ENCODE measurements around the gene EVC2. TPM values are rescaled to one million over a fixed set of nuclear protein-coding genes. Genes with fewer than 3 reads are reported as not detected.

The EVC2 gene
- polyA plus RNA-seq, 3 donors = 0.04 to 0.12 (median 0.08) TPM

GRCh38 chr4:5662555-5662954 is 45.8 kb downstream of the EVC2 start:
- H3K27me3 ChIP-seq (ENCODE audit: control insufficient read depth in 2 of 2, insufficient read depth in 2 of 2, low read length in 2 of 2) = no peaks in the 10 kb centered on the region
- H4K20me1 ChIP-seq (ENCODE audit: insufficient read depth, low read length) = no peaks in the 10 kb centered on the region
- no peak overlapping the region for H3K9ac ChIP-seq (ENCODE audit: insufficient read depth, low read length, poor library complexity, severe bottlenecking)
- H3K4me3 ChIP-seq (replicated peaks in 1 of 3; ENCODE audit: low read depth in 2 of 3, low read length in 3 of 3) = no peak overlapping the region
- H3K79me2 ChIP-seq (ENCODE audit: insufficient read depth, low read length) = no peaks in the 10 kb centered on the region
- intact Hi-C loops (cut with micrococcal nuclease) = no loop called here
- no peaks in the 10 kb centered on the region for H3K4me1 ChIP-seq (ENCODE audit: control insufficient read depth in 1 of 2, insufficient read depth in 2 of 2, low read length in 2 of 2)
- peaks cover 2 to 8% of the 10 kb centered on the region in 2 donors for H3K9me3 ChIP-seq (replicated peaks in 1 of 2; ENCODE audit: control insufficient read depth in 1 of 2, insufficient read depth in 1 of 2, low read length in 2 of 2)
- Mint-ChIP-seq H3K27ac (no peak overlapping the region), H3K9me3 (peaks cover 0 to 7% (median 3%) of the 10 kb centered on the region in 7 donors), H3K27me3 (ENCODE audit: low read depth in 3 of 3) (peaks cover 0 to 1% (median 1%) of the 10 kb centered on the region in 3 donors), H3K36me3 (no peaks in the 10 kb centered on the region), H3K4me1 (no peaks in the 10 kb centered on the region), H3K4me3 (no peak overlapping the region)
- H3K4me2 ChIP-seq (replicated peaks; ENCODE audit: extremely low read depth, low read length, poor library complexity, severe bottlenecking) = no peak overlapping the region
- TF ChIP-seq CTCF (IDR thresholded peaks at IDR 0.05) = no peak
- DNase-seq = no peak
- H3K36me3 ChIP-seq (replicated peaks in 1 of 2; ENCODE audit: control insufficient read depth in 1 of 2, insufficient read depth in 2 of 2, low read length in 2 of 2) = no peaks in the 10 kb centered on the region
- H3K27ac ChIP-seq (ENCODE audit: low read depth in 1 of 2, low read length in 2 of 2) = no peak overlapping the region
- H2AFZ ChIP-seq (ENCODE audit: insufficient read depth, low read depth, low read length, poor library complexity, severe bottlenecking) = no peak overlapping the region
- 0% methylated on average over 1 of the region's 1 CpG for WGBS (ENCODE audit: insufficient coverage)

- no CpG with 5 or more reads among the region's 4 CpGs for WGBS (ENCODE audit: insufficient coverage)
- H3K36me3 Mint-ChIP-seq = no peaks in the 10 kb centered on the region
- intact Hi-C loops (cut with micrococcal nuclease) = no loop called here
These were observed 47.1 kb downstream of the EVC2 start for GRCh38 chr4:5661237-5661636.

More at GRCh38 chr4:5661237-5661636, 47.1 kb downstream of the EVC2 start:
- peaks cover 0 to 4% (median 3%) of the 10 kb centered on the region in 3 donors for H3K27me3 Mint-ChIP-seq (ENCODE audit: low read depth in 3 of 3)
- H3K4me1 Mint-ChIP-seq = no peaks in the 10 kb centered on the region
- DNase-seq = no peak
- no peak overlapping the region for H2AFZ ChIP-seq (ENCODE audit: insufficient read depth, low read depth, low read length, poor library complexity, severe bottlenecking)
- peaks cover 0 to 6% of the 10 kb centered on the region in 2 donors for H3K9me3 ChIP-seq (replicated peaks in 1 of 2; ENCODE audit: control insufficient read depth in 1 of 2, insufficient read depth in 1 of 2, low read length in 2 of 2)
- H3K4me2 ChIP-seq (replicated peaks; ENCODE audit: extremely low read depth, low read length, poor library complexity, severe bottlenecking) = no peak overlapping the region
- H3K9ac ChIP-seq (ENCODE audit: insufficient read depth, low read length, poor library complexity, severe bottlenecking) = no peak overlapping the region
- no peak for TF ChIP-seq CTCF (IDR thresholded peaks at IDR 0.05)
- H3K4me3 ChIP-seq (replicated peaks in 1 of 3; ENCODE audit: low read depth in 2 of 3, low read length in 3 of 3) = no peak overlapping the region
- H3K79me2 ChIP-seq (ENCODE audit: insufficient read depth, low read length) = no peaks in the 10 kb centered on the region
- H3K4me3 Mint-ChIP-seq = no peak overlapping the region
- no peak overlapping the region for H3K27ac ChIP-seq (ENCODE audit: low read depth in 1 of 2, low read length in 2 of 2)
- no peaks in the 10 kb centered on the region for H3K4me1 ChIP-seq (ENCODE audit: control insufficient read depth in 1 of 2, insufficient read depth in 2 of 2, low read length in 2 of 2)
- no peak overlapping the region for H3K27ac Mint-ChIP-seq
- H3K9me3 Mint-ChIP-seq = peaks cover 0 to 3% (median 2%) of the 10 kb centered on the region in 7 donors
- H3K27me3 ChIP-seq (ENCODE audit: control insufficient read depth in 2 of 2, insufficient read depth in 2 of 2, low read length in 2 of 2) = no peaks in the 10 kb centered on the region
- no peaks in the 10 kb centered on the region for H3K36me3 ChIP-seq (replicated peaks in 1 of 2; ENCODE audit: control insufficient read depth in 1 of 2, insufficient read depth in 2 of 2, low read length in 2 of 2)
- H4K20me1 ChIP-seq (ENCODE audit: insufficient read depth, low read length) = no peaks in the 10 kb centered on the region
